Measurements from ENCODE around the gene DNAJC21.

Gene DNAJC21

DNA sequence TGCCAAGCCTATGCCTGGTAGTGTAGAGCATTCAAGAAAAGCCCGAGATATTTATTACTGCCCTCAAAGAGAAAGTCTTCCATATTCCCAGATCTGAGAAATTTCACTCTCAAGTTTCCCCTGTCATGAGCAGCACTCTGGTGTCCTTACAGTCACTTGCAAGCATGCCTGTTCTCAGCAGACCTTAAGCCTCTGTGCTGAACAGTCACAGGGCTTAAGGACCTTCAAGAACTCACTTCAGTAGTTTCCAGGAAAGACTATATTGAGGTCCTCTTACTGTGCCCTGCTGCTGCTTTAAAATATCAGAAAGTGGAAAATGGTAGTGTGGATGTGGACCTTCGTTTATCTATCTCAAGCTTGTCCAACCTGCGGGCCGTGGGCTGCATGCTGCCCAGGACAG lies 53.5 kb downstream of the DNAJC21 start:
- DNase-seq: no peak

DNA sequence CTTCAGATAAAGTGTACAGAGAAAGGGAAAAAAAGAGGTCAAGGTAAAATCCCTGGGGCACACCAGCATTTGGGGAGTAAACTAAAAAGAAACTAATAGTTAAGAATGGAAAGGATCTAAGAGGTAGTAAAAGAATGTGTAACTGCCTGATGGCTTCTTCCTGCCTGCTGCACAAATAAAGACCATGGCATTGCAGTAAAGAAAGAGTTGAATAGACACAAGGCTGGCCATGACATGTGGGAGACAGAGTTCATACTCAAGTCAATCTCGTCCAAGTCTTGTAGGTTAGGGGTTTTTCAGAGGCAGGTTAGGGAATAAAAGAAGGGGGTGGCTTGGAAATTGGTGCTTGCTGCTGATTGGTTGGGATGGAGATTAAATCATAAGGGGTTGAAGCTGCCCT lies 57.6 kb downstream of the DNAJC21 start:
- no peak for DNase-seq

DNA sequence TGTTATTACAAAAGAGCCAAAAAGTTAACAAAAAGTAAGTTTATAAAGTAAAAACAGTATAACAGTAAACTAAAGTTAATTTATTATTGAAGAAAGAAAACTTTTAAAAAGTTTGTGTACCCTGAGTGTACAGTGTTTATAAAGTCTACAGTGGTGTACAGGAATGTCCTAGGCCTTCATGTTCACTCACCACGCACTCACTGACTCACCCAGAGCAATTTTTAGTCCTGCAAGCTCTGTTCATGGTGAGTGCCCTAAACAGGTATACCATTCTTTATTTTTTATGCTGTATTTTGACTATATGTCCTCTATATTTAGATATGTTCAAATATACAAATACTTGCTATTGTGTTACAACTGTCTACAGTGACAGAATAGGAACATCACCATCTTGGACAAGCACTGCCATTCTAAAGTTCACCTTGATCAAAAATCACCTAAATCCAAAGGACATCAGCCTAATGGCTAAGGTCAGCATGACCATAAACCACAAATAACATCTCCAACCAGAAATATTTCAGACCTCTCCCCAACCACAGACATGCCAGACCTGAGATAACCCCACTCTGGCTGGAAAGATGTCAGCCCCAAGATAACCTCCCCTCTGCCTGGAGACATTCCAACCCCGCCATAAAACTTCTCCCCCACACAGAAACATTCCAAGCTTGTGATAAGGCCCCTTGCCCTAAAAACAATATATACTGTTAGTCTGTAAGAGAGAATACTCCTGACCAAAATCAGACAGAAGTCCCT lies 62.3 kb downstream of the DNAJC21 start:
- no peak for DNase-seq

DNA sequence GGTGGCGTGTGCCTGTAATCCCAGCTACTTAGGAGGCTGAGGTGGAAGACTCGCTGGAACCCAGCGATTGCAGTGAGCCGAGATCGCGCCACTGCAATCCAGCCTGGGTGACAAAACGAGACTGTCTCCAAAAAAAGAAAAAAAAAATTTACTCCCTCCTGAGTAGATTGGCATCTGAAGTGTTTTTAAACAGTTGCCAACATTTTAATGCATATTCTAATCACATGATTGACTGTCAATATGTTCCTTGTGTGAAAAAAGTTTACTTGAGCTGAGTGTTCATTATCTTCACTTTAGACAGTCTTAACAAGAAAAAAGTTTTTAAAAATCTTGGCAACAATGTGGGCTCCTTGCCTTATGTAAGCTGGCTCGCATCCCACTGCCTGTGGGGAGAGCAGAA lies 64.6 kb downstream of the DNAJC21 start:
- no peak for DNase-seq

DNA sequence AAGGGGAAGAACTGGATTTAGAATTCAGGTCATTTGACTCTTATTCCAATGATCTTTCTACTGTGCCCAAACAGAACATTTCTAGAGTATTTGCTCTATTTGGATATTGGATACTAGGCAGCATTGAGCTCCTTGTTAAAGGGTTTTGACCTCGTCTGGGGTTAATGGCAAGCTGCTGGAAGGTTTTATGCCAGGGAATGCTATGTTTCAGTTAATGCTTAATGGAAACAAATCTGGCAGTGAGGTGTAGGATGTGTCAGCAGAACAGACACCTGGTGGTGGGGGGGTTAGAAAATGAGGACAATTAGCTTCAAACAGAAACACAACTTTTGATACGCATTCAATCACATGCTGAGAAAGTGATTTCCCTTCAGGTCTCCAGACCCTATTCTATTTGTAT lies 66.9 kb downstream of the DNAJC21 start:
- no peak for DNase-seq

DNA sequence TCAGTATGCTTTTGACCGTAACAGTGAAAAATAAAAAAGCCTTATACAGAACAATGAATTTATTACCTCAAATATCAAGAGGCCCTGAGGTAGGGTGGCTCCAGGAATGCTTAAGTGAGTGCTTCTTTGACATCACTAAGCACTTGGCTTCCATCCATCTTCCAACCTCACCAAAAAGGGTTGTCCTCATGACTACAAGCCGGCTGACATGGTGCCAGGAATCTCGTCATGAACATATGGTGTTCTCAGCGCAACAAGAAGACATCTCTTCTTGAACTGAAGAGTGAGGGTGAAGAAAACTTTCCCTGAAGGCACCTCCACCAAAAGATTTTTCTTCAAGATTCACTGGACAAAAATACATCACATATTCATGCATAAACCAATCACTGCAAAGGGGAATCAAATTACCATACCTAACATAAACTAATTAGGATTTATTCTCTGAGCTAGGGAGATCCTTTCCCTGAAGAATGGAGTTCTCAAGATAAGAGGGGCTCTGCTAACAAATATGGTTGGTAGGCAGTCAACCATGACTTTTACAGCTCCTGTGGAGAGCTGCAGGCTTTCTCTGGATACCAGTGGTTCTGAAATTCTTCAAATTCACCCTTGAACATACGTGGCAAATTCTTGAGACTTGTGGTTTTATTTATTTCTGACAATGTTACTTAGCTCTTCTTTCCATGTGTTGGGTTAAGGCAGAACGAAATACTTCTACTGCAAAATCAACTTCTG lies 68.9 kb downstream of the DNAJC21 start:
- DNase-seq: peak; percentile 35

DNA sequence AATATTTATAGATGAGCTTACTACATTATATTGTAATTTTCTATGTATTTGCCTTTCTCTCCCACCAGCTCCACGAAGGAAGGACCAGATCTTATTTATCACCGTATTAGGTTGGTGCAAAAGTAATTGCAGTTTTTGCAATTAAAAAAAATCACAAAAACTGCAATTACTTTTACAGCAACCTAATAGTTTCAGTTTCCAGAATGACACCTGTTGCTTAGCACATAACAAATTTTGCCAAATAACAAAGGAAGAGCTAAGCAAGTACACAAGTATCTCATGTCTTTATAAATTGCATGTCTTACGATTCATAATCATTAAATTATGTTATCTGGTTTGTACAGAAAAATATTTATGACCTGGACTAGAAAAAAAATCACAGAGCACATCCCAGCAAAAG lies 72.5 kb downstream of the DNAJC21 start:
- DNase-seq: no peak

DNA sequence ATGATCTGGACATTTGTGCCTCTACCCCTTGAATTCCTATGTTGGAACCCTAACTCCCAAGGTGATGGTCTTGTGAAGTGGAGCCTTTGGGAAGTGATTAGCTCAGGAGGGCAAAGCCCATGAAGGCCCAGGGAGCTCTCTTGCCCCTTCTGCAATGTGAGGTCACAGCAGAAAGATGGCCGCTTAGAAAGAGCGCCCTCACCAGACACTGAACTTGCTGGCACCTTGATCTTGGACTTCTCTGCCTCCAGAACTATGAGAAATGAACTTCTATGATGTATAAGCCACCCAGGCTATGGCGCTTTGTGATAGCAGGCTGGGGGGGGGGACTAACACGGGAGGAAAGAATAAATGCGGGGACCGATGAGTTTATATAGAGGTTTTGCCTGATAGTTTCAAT lies 73.1 kb downstream of the DNAJC21 start:
- no peak for DNase-seq

DNA sequence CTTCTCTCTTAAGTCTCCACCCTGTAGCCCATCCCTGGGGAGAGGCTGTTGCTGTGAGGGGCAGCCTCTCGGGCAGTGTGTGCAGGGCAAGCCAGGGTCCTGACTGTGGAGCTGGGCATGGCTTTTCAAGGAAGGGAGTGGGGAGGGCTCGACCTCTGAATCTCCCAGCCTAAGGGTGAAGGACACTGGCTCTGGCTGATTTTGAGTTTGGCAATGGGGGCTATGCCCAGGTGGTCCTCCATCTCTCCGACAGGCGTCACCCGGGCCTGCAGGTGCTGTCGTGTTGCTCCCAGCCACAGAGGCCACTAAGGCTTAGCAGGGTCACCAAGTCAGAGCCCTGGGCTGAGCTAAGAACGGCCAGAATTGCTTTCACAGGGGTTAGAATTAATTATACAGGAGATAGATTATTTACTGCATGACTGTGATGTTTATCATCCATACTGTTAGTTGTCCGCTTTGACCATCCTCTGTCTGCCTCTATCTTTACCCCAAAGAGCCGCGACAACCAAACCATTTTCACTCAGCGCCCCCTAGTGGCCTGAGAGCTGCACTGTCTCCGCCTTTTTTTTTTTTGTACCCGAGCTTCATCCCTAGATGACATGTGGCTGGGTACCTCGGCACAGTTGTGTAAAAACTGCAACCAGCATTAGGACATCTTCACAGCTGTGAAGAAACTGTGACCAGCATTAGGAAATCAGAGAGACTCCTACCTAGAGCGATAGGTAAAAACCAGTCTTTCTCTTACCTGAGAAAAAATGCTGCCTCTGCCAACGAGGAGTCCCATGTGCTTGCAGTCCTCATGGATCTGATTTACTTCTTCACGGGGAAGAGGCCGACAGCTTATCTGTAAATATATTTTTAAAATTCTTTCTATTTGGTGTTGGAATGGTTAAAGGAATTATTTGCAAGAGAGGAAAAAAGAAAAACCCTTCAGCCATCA lies 73.9 kb downstream of the DNAJC21 start:
- DNase-seq: peak; percentile 74

DNA sequence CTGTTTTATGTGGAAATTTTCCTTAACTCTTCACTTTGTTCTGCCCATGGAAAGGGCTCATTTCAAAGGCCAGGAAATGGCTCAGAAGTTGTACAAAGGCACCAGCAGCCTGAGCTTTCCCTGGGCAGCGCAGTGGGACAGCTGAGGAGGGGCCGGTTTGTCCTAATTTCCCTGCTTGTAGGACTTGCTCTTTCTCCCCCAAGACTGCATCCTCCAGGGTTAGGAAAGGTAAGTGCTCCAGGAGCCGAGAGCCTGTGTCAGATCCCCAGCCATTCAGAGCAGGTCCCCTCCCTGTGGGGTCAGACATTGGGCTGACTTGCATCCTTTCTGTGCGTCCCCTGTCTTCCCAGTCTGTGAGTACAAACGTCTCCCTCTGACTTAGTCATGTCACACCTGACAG lies 74.8 kb downstream of the DNAJC21 start:
- DNase-seq: no peak

DNA sequence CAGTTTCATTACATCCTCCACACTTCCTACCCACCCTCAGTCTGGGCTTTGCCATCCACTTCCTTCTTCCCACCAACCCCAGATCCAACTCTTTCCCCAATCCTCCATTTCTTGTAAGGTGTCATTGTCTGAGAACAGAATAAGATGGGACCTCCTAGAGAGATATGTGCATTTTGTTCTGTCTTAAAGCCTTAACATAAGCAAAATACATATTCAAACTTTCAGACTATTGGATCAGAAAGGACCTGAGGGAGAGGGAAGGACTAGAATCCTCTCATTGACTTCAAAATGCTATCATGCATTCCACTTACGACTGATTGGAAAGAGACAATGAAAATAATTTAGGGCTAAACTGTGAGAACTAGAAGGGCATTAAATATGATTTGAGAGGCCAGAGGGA lies 75.4 kb downstream of the DNAJC21 start:
- no peak for DNase-seq
